PC-3 (cell line): ENCODE results near the gene CYP27C1. TPM values are rescaled to one million over a fixed set of nuclear protein-coding genes. Genes with fewer than 3 reads are reported as not detected.

ENCODE experiments used
- ATAC-seq: fragments of 200-7000 bp; cut with Tn5 transposase; 2 replicates; pipeline ENCODE4 v1.9.1; 2020; ENCODE audit warnings: mild to moderate bottlenecking, moderate library complexity
- BruUV-seq: library from RNA; stranded (reverse); fragments of 400-500 nt; replicated peaks from 2 replicates; lab custom pipeline; 2021; lab: Mats Ljungman, UMichigan
- CTCF ChIA-PET: fragments of 300-600 bp; sonication (Branson Sonifier 250); formaldehyde crosslinking; loops from one replicate; lab custom pipeline; 2022; ENCODE audit warnings: antibody characterized with exemption; lab: Charles Lee
- POLR2A ChIA-PET: fragments of 300-600 bp; sonication (Branson Sonifier 250); formaldehyde crosslinking; loops from one replicate; lab custom pipeline; 2022; ENCODE audit warnings: antibody characterized with exemption; ENCODE audit not compliant: unreplicated experiment; lab: Charles Lee
- DNase-seq: peaks from one replicate; pipeline ENCODE4 v3.0.0-alpha.2; 2015
- H2AFZ ChIP-seq: fragments of 300-600 bp; sonication (generic); 2 replicates; pipeline ENCODE4 v1.6.0; 2016; ENCODE audit warnings: antibody characterized with exemption, low read length
- H3F3A ChIP-seq: fragments of 300-600 bp; sonication (generic); one replicate; pipeline ENCODE4 v1.6.0; 2017; ENCODE audit warnings: antibody characterized with exemption, low read length, control low read depth, mild to moderate bottlenecking; ENCODE audit not compliant: unreplicated experiment
- H3K27ac ChIP-seq: fragments of 300-600 bp; sonication (generic); 2 replicates; pipeline ENCODE4 v1.5.1; 2016; ENCODE audit warnings: mild to moderate bottlenecking, low read length
- H3K27me3 ChIP-seq: fragments of 300-600 bp; sonication (generic); 2 replicates; pipeline ENCODE4 v1.6.1; 2016; ENCODE audit warnings: low read length, mixed read lengths
- H3K36me3 ChIP-seq: fragments of 300-600 bp; sonication (generic); 2 replicates; pipeline ENCODE4 v1.6.1; 2016; ENCODE audit warnings: low read depth, mixed run types, low read length, mixed read lengths
- H3K4me1 ChIP-seq: fragments of 300-600 bp; sonication (generic); 2 replicates; pipeline ENCODE4 v1.5.1; 2016; ENCODE audit warnings: low read length; ENCODE audit not compliant: insufficient read depth
- H3K4me2 ChIP-seq: fragments of 300-600 bp; sonication (generic); 2 replicates; pipeline ENCODE4 v1.6.0; 2016; ENCODE audit warnings: low read length
- H3K4me3 ChIP-seq: fragments of 300-600 bp; sonication (generic); 2 replicates; pipeline ENCODE4 v1.5.1; 2016; ENCODE audit warnings: mild to moderate bottlenecking, low read length, mixed read lengths
- H3K79me2 ChIP-seq: fragments of 300-600 bp; sonication (generic); 2 replicates; pipeline ENCODE4 v1.6.1; 2017; ENCODE audit warnings: low read length, mixed read lengths
- H3K9ac ChIP-seq: fragments of 300-600 bp; sonication (generic); 2 replicates; pipeline ENCODE4 v1.6.0; 2016; ENCODE audit warnings: mild to moderate bottlenecking, low read length
- H3K9me2 ChIP-seq: fragments of 300-600 bp; sonication (generic); replicated peaks from 2 replicates; pipeline ENCODE4 v1.6.1; 2016; ENCODE audit warnings: mixed run types, low read length, mixed read lengths
- H3K9me3 ChIP-seq: fragments of 300-600 bp; sonication (generic); 2 replicates; pipeline ENCODE4 v1.6.1; 2016; ENCODE audit warnings: low read length, mixed read lengths
- H4K20me1 ChIP-seq: fragments of 300-600 bp; sonication (generic); 2 replicates; pipeline ENCODE4 v1.6.1; 2016; ENCODE audit warnings: low read length, mixed read lengths
- CTCF ChIP-seq: fragments of 300-600 bp; sonication (generic); conservative IDR thresholded peaks from 2 replicates; pipeline ENCODE4 v1.5.1; 2017; ENCODE audit warnings: antibody characterized with exemption, low read depth, mild to moderate bottlenecking, low read length
- EZH2 ChIP-seq: fragments of 300-600 bp; sonication (generic); IDR thresholded peaks from one replicate; pipeline ENCODE4 v1.6.1; 2017; ENCODE audit warnings: antibody characterized with exemption, mild to moderate bottlenecking, low read length; ENCODE audit not compliant: unreplicated experiment
- EZH2phosphoT487 ChIP-seq: fragments of 300-600 bp; sonication (generic); IDR thresholded peaks from 2 replicates; pipeline ENCODE4 v1.6.1; 2018; ENCODE audit warnings: mild to moderate bottlenecking, antibody characterized with exemption, low read length, borderline replicate concordance
- intact Hi-C: fragments of 100-400 bp; cut with micrococcal nuclease; formaldehyde crosslinking; loops from 2 replicates; pipeline ENCODE4 v1.9.0; 2023
- total RNA-seq: library from RNA; depleted of rRNA; stranded (reverse); fragments of >200 nt; gene quantifications from 2 replicates; pipeline ENCODE4 v1.2.3, GENCODE V29; 2014; rRNA removed

CYP27C1 gene
- total RNA-seq, 1 experiment from 2014 or later: 0.36 TPM

- Histone ChIP-seq H3K79me2 (no peaks in the 10 kb centered on the region), H3K27me3 (no peaks in the 10 kb centered on the region), H3K27ac (no peak overlapping the region), H4K20me1 (no peaks in the 10 kb centered on the region), H3K9me2 (no peaks in the 10 kb centered on the region), H3K4me2 (no peak overlapping the region), H3F3A (no peaks in the 10 kb centered on the region), H3K4me3 (no peak overlapping the region), H3K9me3 (no peaks in the 10 kb centered on the region), H2AFZ (no peak overlapping the region), H3K9ac (no peak overlapping the region), H3K36me3 (no peaks in the 10 kb centered on the region), H3K4me1 (no peaks in the 10 kb centered on the region)
- ChIA-PET POLR2A (no interaction called here), CTCF (no interaction called here)
- TF ChIP-seq EZH2: no peak
- TF ChIP-seq EZH2phosphoT487: no peak
- no peak for TF ChIP-seq CTCF
- DNase-seq (no peak), ATAC-seq (no peak)
- intact Hi-C loops: no loop called here
- no TSS peak for BruUV-seq
Observed at GRCh38 chr2:127134235-127134634, 85.9 kb downstream of the CYP27C1 start.

Other genes starting within 250 kb of the CYP27C1 start
- gene BIN1, start 113.1 kb downstream of the CYP27C1 start, total RNA-seq: 58.9 and 77.5 TPM in 2 replicates
- gene ERCC3, start 73.8 kb upstream of the CYP27C1 start, total RNA-seq: 39.0 and 44.3 TPM in 2 replicates
- 54.6 and 64.7 TPM in 2 replicates for gene MAP3K2, start 167.7 kb upstream of the CYP27C1 start, total RNA-seq
- 0.35 and 0.58 TPM in 2 replicates for gene PROC, start 198.1 kb upstream of the CYP27C1 start, total RNA-seq